ENCODE measurements around the gene PTPRCAP.

The PTPRCAP gene

GRCh38 chr11:67398661-67399563, 38.6 kb downstream of the PTPRCAP start:
- DNase-seq (ENCODE audit: extremely low read depth in 1 of 2, low read depth in 1 of 2): no peak

GRCh38 chr11:67397986-67398660, 39.4 kb downstream of the PTPRCAP start:
- no peak for DNase-seq (ENCODE audit: extremely low read depth in 1 of 2, low read depth in 1 of 2)

GRCh38 chr11:67397536-67397935, 39.9 kb downstream of the PTPRCAP start:
- DNase-seq (ENCODE audit: extremely low read depth in 1 of 2, low read depth in 1 of 2): no peak

GRCh38 chr11:67396587-67397389, 40.7 kb downstream of the PTPRCAP start:
- DNase-seq (ENCODE audit: extremely low read depth in 1 of 2, low read depth in 1 of 2): no peak

- DNase-seq (ENCODE audit: extremely low read depth in 1 of 2, low read depth in 1 of 2): no peak
These were observed 41.3 kb downstream of the PTPRCAP start for GRCh38 chr11:67396259-67396581.

GRCh38 chr11:67395555-67396258, 41.8 kb downstream of the PTPRCAP start:
- DNase-seq (ENCODE audit: extremely low read depth in 1 of 2, low read depth in 1 of 2): no peak

- no peak for DNase-seq (ENCODE audit: extremely low read depth in 1 of 2, low read depth in 1 of 2)
These were observed 43.5 kb downstream of the PTPRCAP start for GRCh38 chr11:67393990-67394389.

GRCh38 chr11:67393437-67393836, 44.0 kb downstream of the PTPRCAP start:
- no peak for DNase-seq (ENCODE audit: extremely low read depth in 1 of 2, low read depth in 1 of 2)

- no peak for DNase-seq (ENCODE audit: extremely low read depth in 1 of 2, low read depth in 1 of 2)
These were observed 45.2 kb downstream of the PTPRCAP start for GRCh38 chr11:67392183-67392715.

- DNase-seq (ENCODE audit: extremely low read depth in 1 of 2, low read depth in 1 of 2): peak; percentile 72 to 87
These were observed 45.9 kb downstream of the PTPRCAP start, which contains the start of gene RAD9A for GRCh38 chr11:67391304-67392182. Gene RAD9A, plus strand, starts transcription at chr11:67391986. Its CDS starts 59 bp downstream, at chr11:67392045.

GRCh38 chr11:67390947-67391303, 46.6 kb downstream of the PTPRCAP start:
- no peak for DNase-seq (ENCODE audit: extremely low read depth in 1 of 2, low read depth in 1 of 2)

- no peak for DNase-seq (ENCODE audit: extremely low read depth in 1 of 2, low read depth in 1 of 2)
These were observed 48.0 kb downstream of the PTPRCAP start for GRCh38 chr11:67389477-67389876.

GRCh38 chr11:67387518-67387917, 50.0 kb downstream of the PTPRCAP start:
- DNase-seq (ENCODE audit: extremely low read depth in 1 of 2, low read depth in 1 of 2): no peak

- DNase-seq (ENCODE audit: extremely low read depth in 1 of 2, low read depth in 1 of 2): no peak
These were observed 50.4 kb downstream of the PTPRCAP start for GRCh38 chr11:67387069-67387468.

Data from activated CD8-positive, alpha-beta memory T cell treated with anti-CD3 and anti-CD28 coated beads for 1 hour (primary cell).